ENCODE results near the gene SMIM5.

Gene SMIM5

GRCh38 chr17:75647921-75648320 is 14.7 kb downstream of the SMIM5 start:
- DNase-seq (ENCODE audit: low spot score), result no peak
- TF ChIP-seq CTCF (IDR thresholded peaks at IDR 0.05; ENCODE audit: extremely low read depth, missing control alignments), result no peak

DNA sequence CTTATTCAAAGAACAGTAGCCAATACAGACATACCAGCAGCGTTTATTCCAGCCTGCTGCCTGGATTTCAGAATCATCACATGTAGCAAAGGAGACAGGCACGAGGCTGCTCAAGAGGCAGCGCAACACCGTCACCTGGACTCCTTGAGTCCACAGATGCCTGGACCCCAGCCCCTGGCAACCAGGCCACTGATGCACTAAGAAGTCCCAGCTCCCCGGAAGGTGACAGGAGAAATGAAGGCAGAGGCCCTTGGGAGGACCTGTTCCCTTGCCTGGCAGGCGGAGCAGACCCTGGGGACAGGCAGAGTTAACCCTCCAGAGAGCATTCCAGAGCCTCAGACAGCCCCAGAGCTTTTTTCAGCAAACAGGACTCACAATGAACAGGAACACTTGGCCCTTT is 16.5 kb downstream of the SMIM5 start:
- no peak for DNase-seq (ENCODE audit: low spot score)
- TF ChIP-seq CTCF (IDR thresholded peaks at IDR 0.05; ENCODE audit: extremely low read depth, missing control alignments), result no peak

DNA sequence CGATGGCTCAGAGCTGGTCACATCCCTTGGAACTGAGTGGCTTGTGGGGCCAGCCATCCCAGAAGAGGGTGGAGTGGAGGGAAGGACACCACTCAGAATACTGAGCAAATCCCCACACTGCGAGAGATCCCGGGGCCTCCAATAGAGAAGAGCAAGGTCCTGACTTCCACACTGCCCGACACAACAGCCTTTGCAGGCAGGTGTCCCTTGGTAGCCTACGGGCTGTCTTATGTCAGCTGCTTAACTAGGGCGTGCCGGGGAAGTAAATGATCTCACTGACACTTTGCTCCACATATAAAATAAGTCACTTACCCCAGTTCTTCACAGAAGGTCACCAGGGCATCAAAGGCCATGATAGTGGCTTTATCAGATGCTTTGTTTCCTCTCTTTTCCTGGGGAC is 17.6 kb downstream of the SMIM5 start:
- DNase-seq (ENCODE audit: low spot score), result no peak

DNA sequence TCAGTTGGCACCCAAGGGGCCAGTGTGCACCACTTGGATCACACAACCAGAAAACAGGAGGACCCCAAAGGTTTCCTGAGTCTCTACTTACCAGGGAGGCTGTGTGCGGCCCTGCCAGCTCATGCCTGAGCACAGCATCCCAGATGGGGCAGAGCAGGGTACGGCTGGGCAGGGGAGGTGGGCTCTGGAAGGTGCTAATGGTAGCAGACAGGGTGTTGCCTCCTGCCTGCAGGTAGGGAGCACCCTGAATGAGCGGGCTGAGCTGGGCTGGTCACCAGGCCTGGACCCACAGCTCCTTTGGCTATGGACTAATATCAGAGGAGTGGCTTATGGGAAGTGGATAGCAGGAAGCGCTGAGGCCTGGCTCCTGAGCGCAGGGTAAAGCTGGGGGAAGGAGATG is 19.1 kb downstream of the SMIM5 start:
- no peak for TF ChIP-seq CTCF (IDR thresholded peaks at IDR 0.05; ENCODE audit: extremely low read depth, missing control alignments)
- DNase-seq (ENCODE audit: low spot score), result no peak

More for the DNA sequence above, 17.6 kb downstream of the SMIM5 start:
- TF ChIP-seq CTCF (IDR thresholded peaks at IDR 0.05; ENCODE audit: extremely low read depth, missing control alignments), result no peak

- TF ChIP-seq CTCF (IDR thresholded peaks at IDR 0.05; ENCODE audit: extremely low read depth, missing control alignments), result peak; percentile 48
- DNase-seq (ENCODE audit: low spot score), result no peak
Observed at GRCh38 chr17:75652934-75653549, 19.8 kb downstream of the SMIM5 start.

DNA sequence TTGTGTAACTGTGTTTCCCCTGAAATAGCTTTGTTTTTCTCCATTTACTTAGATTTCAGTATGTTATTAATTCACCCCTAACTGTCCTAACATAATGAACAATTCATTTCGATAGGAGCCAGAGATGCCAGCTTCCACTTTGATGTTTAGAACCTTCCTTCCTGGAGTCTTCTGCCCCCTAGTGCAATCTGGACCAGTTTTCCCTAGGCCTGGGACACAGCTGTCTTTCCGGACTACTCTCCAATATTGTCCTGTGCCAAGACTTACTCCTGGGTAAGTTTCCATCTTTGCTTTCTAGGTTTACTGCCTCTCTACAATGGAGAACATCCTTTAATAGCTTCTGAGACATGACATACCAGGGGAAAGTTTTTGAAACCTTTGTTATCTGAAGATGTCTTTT is 20.9 kb downstream of the SMIM5 start:
- TF ChIP-seq CTCF (IDR thresholded peaks at IDR 0.05; ENCODE audit: extremely low read depth, missing control alignments), result no peak
- DNase-seq (ENCODE audit: low spot score), result no peak

DNA sequence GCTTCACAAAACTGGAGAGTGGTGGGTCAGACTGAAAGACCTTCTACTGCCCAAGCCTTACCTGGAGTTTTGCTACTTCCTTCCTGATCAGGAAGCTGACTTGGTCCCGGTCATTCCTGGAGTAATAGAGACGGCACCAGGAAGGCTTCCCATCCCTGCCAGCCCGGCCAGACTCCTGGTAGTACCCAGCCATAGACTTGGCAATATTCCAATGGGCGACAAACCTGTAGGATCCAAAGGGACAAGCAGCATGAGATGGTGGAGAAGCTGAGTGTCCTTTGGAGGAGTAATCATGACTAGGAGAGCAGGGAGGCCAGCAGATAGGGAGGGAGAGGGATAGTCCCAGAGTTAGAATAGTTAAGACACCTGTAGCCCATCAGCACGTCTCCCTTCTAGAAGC is 25.0 kb downstream of the SMIM5 start:
- DNase-seq (ENCODE audit: low spot score), result no peak
- TF ChIP-seq CTCF (IDR thresholded peaks at IDR 0.05; ENCODE audit: extremely low read depth, missing control alignments), result no peak
